SU-DHL-6 (cell line): ENCODE measurements around the gene DVL1.

Experiments
- H2AFZ ChIP-seq: fragments of 200-600 bp; sonication (generic); 2 replicates; pipeline ENCODE4 v1.6.1; 2014; ENCODE audit warnings: low read depth, mild to moderate bottlenecking, moderate library complexity, mixed read lengths, antibody characterized with exemption, low read length; ENCODE audit not compliant: severe bottlenecking
- H3F3A ChIP-seq: fragments of 200-600 bp; shearing (Covaris generic); 2 replicates; pipeline ENCODE4 v1.6.0; 2016; ENCODE audit warnings: antibody characterized with exemption, mild to moderate bottlenecking; ENCODE audit not compliant: insufficient read depth
- H3K27ac ChIP-seq: fragments of 200-600 bp; sonication (generic); 2 replicates; pipeline ENCODE4 v1.5.1; 2016; ENCODE audit warnings: low read depth, mild to moderate bottlenecking, low read length, moderate library complexity, mixed read lengths
- H3K27me3 ChIP-seq: fragments of 200-600 bp; sonication (generic), shearing (Covaris generic); 2 replicates; pipeline ENCODE4 v1.6.0; 2014; ENCODE audit warnings: mild to moderate bottlenecking, low read length
- H3K36me3 ChIP-seq: fragments of 200-600 bp; sonication (generic); 2 replicates; pipeline ENCODE4 v1.6.1; 2014; ENCODE audit warnings: mild to moderate bottlenecking, low read length, mixed read lengths
- H3K4me2 ChIP-seq: fragments of 300-600, 200-600 bp; shearing (Covaris generic), sonication (generic); 2 replicates; pipeline ENCODE4 v1.6.0; 2014; ENCODE audit warnings: low read length, low read depth, mild to moderate bottlenecking; ENCODE audit not compliant: poor library complexity, severe bottlenecking
- H3K4me3 ChIP-seq: fragments of 200-600 bp; sonication (generic); 2 replicates; pipeline ENCODE4 v1.5.1; 2014; ENCODE audit warnings: antibody characterized with exemption, low read length, mild to moderate bottlenecking, mixed read lengths; ENCODE audit not compliant: insufficient read depth, poor library complexity, severe bottlenecking
- H3K79me2 ChIP-seq: fragments of 200-600 bp; sonication (generic); 2 replicates; pipeline ENCODE4 v1.6.1; 2014; ENCODE audit warnings: mild to moderate bottlenecking, low read length, moderate library complexity; ENCODE audit not compliant: insufficient read depth
- H3K9ac ChIP-seq: fragments of 200-600 bp; sonication (generic); 2 replicates; pipeline ENCODE4 v1.7.0; 2014; ENCODE audit warnings: mild to moderate bottlenecking, low read length
- H3K9me2 ChIP-seq: fragments of 200-600 bp; sonication (generic); replicated peaks from 2 replicates; pipeline ENCODE4 v1.6.1; 2014; ENCODE audit warnings: low read length; ENCODE audit not compliant: insufficient read depth
- H3K9me3 ChIP-seq: fragments of 200-600 bp; sonication (generic); 2 replicates; pipeline ENCODE4 v1.6.1; 2014; ENCODE audit warnings: low read length, mixed read lengths; ENCODE audit not compliant: insufficient read depth
- H4K20me1 ChIP-seq: fragments of 200-600 bp; sonication (generic); 2 replicates; pipeline ENCODE4 v1.6.1; 2014; ENCODE audit warnings: low read depth, mild to moderate bottlenecking, antibody characterized with exemption, low read length, moderate library complexity, mixed read lengths
- EZH2phosphoT487 ChIP-seq: fragments of 200-600 bp; sonication (generic), shearing (Covaris generic); conservative IDR thresholded peaks from 2 replicates; pipeline ENCODE4 v1.6.1; 2018; ENCODE audit warnings: mild to moderate bottlenecking, antibody characterized with exemption, low read length, moderate library complexity, mixed read lengths
- TF ChIP-seq, protein P1 (sequence below): fragments of 200-600 bp; sonication (generic); IDR thresholded peaks from one replicate; pipeline ENCODE4 v1.5.1; 2017; ENCODE audit warnings: antibody characterized with exemption, mild to moderate bottlenecking, low read length, moderate library complexity; ENCODE audit not compliant: insufficient read depth, poor library complexity, severe bottlenecking

The DVL1 gene

DNA sequence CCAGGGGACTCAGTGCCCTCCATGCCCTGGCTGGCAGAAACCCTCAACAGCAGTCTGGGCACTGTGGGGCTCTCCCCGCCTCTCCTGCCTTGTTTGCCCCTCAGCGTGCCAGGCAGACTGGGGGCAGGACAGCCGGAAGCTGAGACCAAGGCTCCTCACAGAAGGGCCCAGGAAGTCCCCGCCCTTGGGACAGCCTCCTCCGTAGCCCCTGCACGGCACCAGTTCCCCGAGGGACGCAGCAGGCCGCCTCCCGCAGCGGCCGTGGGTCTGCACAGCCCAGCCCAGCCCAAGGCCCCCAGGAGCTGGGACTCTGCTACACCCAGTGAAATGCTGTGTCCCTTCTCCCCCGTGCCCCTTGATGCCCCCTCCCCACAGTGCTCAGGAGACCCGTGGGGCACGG lies 21.0 kb downstream of the DVL1 start:
- Histone ChIP-seq H3K9me3 (no peaks in the 10 kb centered on the region), H4K20me1 (no peaks in the 10 kb centered on the region; the same call in 1 of the 2 replicates), H3K9me2 (no peaks in the 10 kb centered on the region), H3K36me3 (no peaks in the 10 kb centered on the region), H3F3A (no peaks in the 10 kb centered on the region; the same call in 1 of the 2 replicates), H3K4me3 (no peak overlapping the region), H2AFZ (no peak overlapping the region), H3K79me2 (peaks cover 17% of the 10 kb centered on the region), H3K9ac (no peak overlapping the region), H3K27ac (no peak overlapping the region), H3K4me2 (no peak overlapping the region), H3K27me3 (no peaks in the 10 kb centered on the region)
- no peak for TF ChIP-seq EZH2phosphoT487
- TF ChIP-seq, protein P1, sequence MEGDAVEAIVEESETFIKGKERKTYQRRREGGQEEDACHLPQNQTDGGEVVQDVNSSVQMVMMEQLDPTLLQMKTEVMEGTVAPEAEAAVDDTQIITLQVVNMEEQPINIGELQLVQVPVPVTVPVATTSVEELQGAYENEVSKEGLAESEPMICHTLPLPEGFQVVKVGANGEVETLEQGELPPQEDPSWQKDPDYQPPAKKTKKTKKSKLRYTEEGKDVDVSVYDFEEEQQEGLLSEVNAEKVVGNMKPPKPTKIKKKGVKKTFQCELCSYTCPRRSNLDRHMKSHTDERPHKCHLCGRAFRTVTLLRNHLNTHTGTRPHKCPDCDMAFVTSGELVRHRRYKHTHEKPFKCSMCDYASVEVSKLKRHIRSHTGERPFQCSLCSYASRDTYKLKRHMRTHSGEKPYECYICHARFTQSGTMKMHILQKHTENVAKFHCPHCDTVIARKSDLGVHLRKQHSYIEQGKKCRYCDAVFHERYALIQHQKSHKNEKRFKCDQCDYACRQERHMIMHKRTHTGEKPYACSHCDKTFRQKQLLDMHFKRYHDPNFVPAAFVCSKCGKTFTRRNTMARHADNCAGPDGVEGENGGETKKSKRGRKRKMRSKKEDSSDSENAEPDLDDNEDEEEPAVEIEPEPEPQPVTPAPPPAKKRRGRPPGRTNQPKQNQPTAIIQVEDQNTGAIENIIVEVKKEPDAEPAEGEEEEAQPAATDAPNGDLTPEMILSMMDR, result no peak

DNA sequence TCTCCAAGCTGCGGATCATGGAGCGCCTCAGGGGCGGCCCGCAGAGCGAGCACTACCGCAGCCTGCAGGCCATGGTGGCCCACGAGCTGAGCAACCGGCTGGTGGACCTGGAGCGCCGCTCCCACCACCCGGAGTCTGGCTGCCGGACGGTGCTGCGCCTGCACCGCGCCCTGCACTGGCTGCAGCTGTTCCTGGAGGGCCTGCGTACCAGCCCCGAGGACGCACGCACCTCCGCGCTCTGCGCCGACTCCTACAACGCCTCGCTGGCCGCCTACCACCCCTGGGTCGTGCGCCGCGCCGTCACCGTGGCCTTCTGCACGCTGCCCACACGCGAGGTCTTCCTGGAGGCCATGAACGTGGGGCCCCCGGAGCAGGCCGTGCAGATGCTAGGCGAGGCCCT lies 21.9 kb downstream of the DVL1 start:
- TF ChIP-seq, protein P1, result no peak
- TF ChIP-seq EZH2phosphoT487, result no peak
- Histone ChIP-seq H3K36me3 (no peaks in the 10 kb centered on the region), H3F3A (no peaks in the 10 kb centered on the region; the same call in 1 of the 2 replicates), H3K79me2 (peaks cover 24% of the 10 kb centered on the region), H3K9ac (no peak overlapping the region), H3K4me2 (no peak overlapping the region), H4K20me1 (no peaks in the 10 kb centered on the region; the same call in 1 of the 2 replicates), H3K27me3 (no peaks in the 10 kb centered on the region), H3K4me3 (no peak overlapping the region), H3K27ac (no peak overlapping the region), H3K9me2 (no peaks in the 10 kb centered on the region), H2AFZ (no peak overlapping the region), H3K9me3 (no peaks in the 10 kb centered on the region)

DNA sequence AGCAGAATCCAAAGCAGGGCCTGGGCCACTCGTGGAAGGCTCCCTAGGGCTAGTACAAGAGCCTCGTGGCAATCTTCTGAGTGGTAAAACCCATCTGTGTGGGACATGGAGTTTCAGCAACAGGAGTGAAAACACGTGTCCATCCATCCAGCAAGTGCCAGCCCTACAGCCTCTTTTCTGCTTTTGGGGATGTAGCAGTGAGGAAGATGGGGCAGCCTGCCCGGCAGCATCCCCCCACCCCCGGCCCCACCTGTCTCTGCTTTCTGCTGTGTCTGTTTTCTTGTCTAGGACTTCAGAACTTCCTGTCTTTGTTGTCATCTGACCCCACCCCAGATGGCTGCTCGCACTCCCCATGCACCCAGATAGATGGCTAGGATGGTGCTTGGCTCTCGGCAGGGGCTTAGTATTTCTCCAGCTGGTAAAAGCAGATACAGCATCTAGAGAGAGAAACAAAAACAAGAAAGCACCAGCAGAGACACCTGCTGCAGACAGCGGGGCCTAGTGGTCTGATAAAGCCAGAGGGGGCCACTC lies 23.1 kb downstream of the DVL1 start:
- Histone ChIP-seq H3K36me3 (no peaks in the 10 kb centered on the region), H2AFZ (no peak overlapping the region), H3K9me2 (no peaks in the 10 kb centered on the region), H3K9ac (peak overlapping the region; percentile 99), H3K27me3 (no peaks in the 10 kb centered on the region), H3K27ac (peak overlapping the region; percentile 10; the same call in 1 of the 2 replicates), H3K9me3 (no peaks in the 10 kb centered on the region), H3K4me2 (peak overlapping the region; percentile 89), H4K20me1 (no peaks in the 10 kb centered on the region; the same call in 1 of the 2 replicates), H3K79me2 (peaks cover 35% of the 10 kb centered on the region), H3K4me3 (peak overlapping the region; percentile 96), H3F3A (no peaks in the 10 kb centered on the region; the same call in 1 of the 2 replicates)
- TF ChIP-seq EZH2phosphoT487, result no peak
- TF ChIP-seq, protein P1, result no peak
